Measurements from ENCODE around the gene PNPLA1.

Gene PNPLA1

GRCh38 chr6:36343109-36343680, 73.3 kb downstream of the PNPLA1 start:
- DNase-seq = no peak
- Mint-ChIP-seq H3K4me3 (no peak overlapping the region), H3K9me3 (no peaks in the 10 kb centered on the region), H3K4me1 (peaks cover 8% of the 10 kb centered on the region), H3K27me3 (peaks cover 21% of the 10 kb centered on the region), H3K27ac (no peak overlapping the region)
- no peak for ATAC-seq

GRCh38 chr6:36345681-36346466, 76.0 kb downstream of the PNPLA1 start:
- Mint-ChIP-seq H3K27me3 (peaks cover 17% of the 10 kb centered on the region), H3K4me3 (no peak overlapping the region), H3K9me3 (no peaks in the 10 kb centered on the region), H3K4me1 (peaks cover 2% of the 10 kb centered on the region), H3K27ac (no peak overlapping the region)
- DNase-seq (no peak), ATAC-seq (no peak)

- Mint-ChIP-seq H3K4me1 (no peaks in the 10 kb centered on the region), H3K4me3 (no peak overlapping the region), H3K27me3 (peaks cover 14% of the 10 kb centered on the region), H3K27ac (no peak overlapping the region), H3K9me3 (no peaks in the 10 kb centered on the region)
- DNase-seq (no peak), ATAC-seq (no peak)
Observed at GRCh38 chr6:36346486-36347273, 76.8 kb downstream of the PNPLA1 start.

GRCh38 chr6:36347621-36348020, 77.8 kb downstream of the PNPLA1 start:
- Mint-ChIP-seq H3K9me3 (no peaks in the 10 kb centered on the region), H3K4me1 (no peaks in the 10 kb centered on the region), H3K27ac (no peak overlapping the region), H3K27me3 (peaks cover 14% of the 10 kb centered on the region), H3K4me3 (no peak overlapping the region)
- DNase-seq (no peak), ATAC-seq (no peak)

GRCh38 chr6:36349240-36349639, 79.4 kb downstream of the PNPLA1 start:
- H3K27me3 Mint-ChIP-seq = peaks cover 23% of the 10 kb centered on the region
- no peak overlapping the region for H3K27ac Mint-ChIP-seq
- H3K9me3 Mint-ChIP-seq = peaks cover 4 to 7% of the 10 kb centered on the region in 2 donors
- ATAC-seq = no peak
- H3K4me1 Mint-ChIP-seq = no peaks in the 10 kb centered on the region
- no peak for DNase-seq
- no peak overlapping the region for H3K4me3 Mint-ChIP-seq

- DNase-seq (no peak), ATAC-seq (no peak)
- H3K9me3 Mint-ChIP-seq = peaks cover 4 to 7% of the 10 kb centered on the region in 2 donors
- H3K27ac Mint-ChIP-seq = no peak overlapping the region
- peaks cover under 1% of the 10 kb centered on the region for H3K4me1 Mint-ChIP-seq
- H3K27me3 Mint-ChIP-seq = peaks cover 26% of the 10 kb centered on the region
- H3K4me3 Mint-ChIP-seq = no peak overlapping the region
Observed at GRCh38 chr6:36350082-36350481, 80.2 kb downstream of the PNPLA1 start.

GRCh38 chr6:36350681-36351571, 81.1 kb downstream of the PNPLA1 start:
- Mint-ChIP-seq H3K4me3 (no peak overlapping the region), H3K9me3 (peaks cover 4 to 7% of the 10 kb centered on the region in 2 donors), H3K27ac (no peak overlapping the region), H3K4me1 (peaks cover 9% of the 10 kb centered on the region), H3K27me3 (peaks cover 32% of the 10 kb centered on the region)
- ATAC-seq (no peak), DNase-seq (no peak)

- Mint-ChIP-seq H3K9me3 (peaks cover 4 to 7% of the 10 kb centered on the region in 2 donors), H3K4me1 (peaks cover 22% of the 10 kb centered on the region), H3K27me3 (peaks cover 32% of the 10 kb centered on the region), H3K4me3 (no peak overlapping the region), H3K27ac (no peak overlapping the region)
- DNase-seq (no peak), ATAC-seq (no peak)
Observed at GRCh38 chr6:36352477-36353157, 82.8 kb downstream of the PNPLA1 start.

- no peak for ATAC-seq
- no peak overlapping the region for H3K27ac Mint-ChIP-seq
- H3K4me1 Mint-ChIP-seq = peaks cover 31% of the 10 kb centered on the region
- peaks cover 4 to 7% of the 10 kb centered on the region in 2 donors for H3K9me3 Mint-ChIP-seq
- peaks cover 32% of the 10 kb centered on the region for H3K27me3 Mint-ChIP-seq
- H3K4me3 Mint-ChIP-seq = no peak overlapping the region
- no peak for DNase-seq
Observed at GRCh38 chr6:36353411-36353915, 83.6 kb downstream of the PNPLA1 start.

- DNase-seq (no peak), ATAC-seq (peak; percentile 76)
- Mint-ChIP-seq H3K4me3 (no peak overlapping the region), H3K9me3 (peaks cover 4 to 7% of the 10 kb centered on the region in 2 donors), H3K27me3 (peaks cover 19% of the 10 kb centered on the region), H3K4me1 (peaks cover 44% of the 10 kb centered on the region), H3K27ac (peak overlapping the region in 1 of 2 donors; percentile 37)
Observed at GRCh38 chr6:36355819-36356218, 86.0 kb downstream of the PNPLA1 start.

- H3K27me3 Mint-ChIP-seq = peaks cover 18% of the 10 kb centered on the region
- H3K27ac Mint-ChIP-seq = no peak overlapping the region
- H3K9me3 Mint-ChIP-seq = peaks cover 4 to 7% of the 10 kb centered on the region in 2 donors
- no peak overlapping the region for H3K4me3 Mint-ChIP-seq
- DNase-seq = peak in 1 of 2 donors; percentile 72
- peaks cover 48% of the 10 kb centered on the region for H3K4me1 Mint-ChIP-seq
- ATAC-seq = peak; percentile 88
Observed at GRCh38 chr6:36357872-36358225, 88.0 kb downstream of the PNPLA1 start.
